Neutrophil (primary cell): ENCODE data around the gene TMX3.
A peak's percentile ranks its signal among the peaks of the same experiment; 100 is the strongest.

Source experiments
- H3K27ac ChIP-seq: fragments of 200-600 bp; sonication (generic); 2 replicates; pipeline ENCODE4 v1.5.1; 2016; ENCODE audit warnings: mild to moderate bottlenecking, moderate library complexity
- H3K27me3 ChIP-seq: fragments of 200-600 bp; sonication (generic); 2 replicates; pipeline ENCODE4 v1.6.0; 2016; ENCODE audit warnings: mild to moderate bottlenecking
- H3K36me3 ChIP-seq: fragments of 200-600 bp; sonication (generic); 2 replicates; pipeline ENCODE4 v1.5.1; 2017
- H3K4me1 ChIP-seq, 2 experiments: fragments of 200-600 bp in 1 of 2; sonication (generic) in 1 of 2; 1 replicate in 1 of 2; 2 replicates in 1 of 2; pipeline versions ENCODE4 v1.5.1 to v1.6.1; 2013 to 2016; ENCODE audit warnings: low read depth in 1 of 2, low read length in 1 of 2, mild to moderate bottlenecking in 1 of 2, moderate library complexity in 1 of 2; ENCODE audit not compliant: control insufficient read depth in 1 of 2, insufficient read depth in 1 of 2
- H3K4me3 ChIP-seq, 2 experiments: fragments of 200-600 bp in 1 of 2; sonication (generic) in 1 of 2; 1 replicate in 1 of 2; 2 replicates in 1 of 2; pipeline ENCODE4 v1.5.1; 2013 to 2016; ENCODE audit warnings: low read depth in 1 of 2, low read length in 1 of 2, mild to moderate bottlenecking in 1 of 2, moderate library complexity in 1 of 2
- H3K9me3 ChIP-seq: fragments of 200-600 bp; sonication (generic); 2 replicates; pipeline ENCODE4 v1.5.1; 2016
- TF ChIP-seq, protein P1 (sequence below): fragments of 200-600 bp; sonication (generic); IDR thresholded peaks from 2 replicates; pipeline ENCODE4 v1.5.1; 2016; ENCODE audit warnings: antibody characterized with exemption

The TMX3 gene

DNA sequence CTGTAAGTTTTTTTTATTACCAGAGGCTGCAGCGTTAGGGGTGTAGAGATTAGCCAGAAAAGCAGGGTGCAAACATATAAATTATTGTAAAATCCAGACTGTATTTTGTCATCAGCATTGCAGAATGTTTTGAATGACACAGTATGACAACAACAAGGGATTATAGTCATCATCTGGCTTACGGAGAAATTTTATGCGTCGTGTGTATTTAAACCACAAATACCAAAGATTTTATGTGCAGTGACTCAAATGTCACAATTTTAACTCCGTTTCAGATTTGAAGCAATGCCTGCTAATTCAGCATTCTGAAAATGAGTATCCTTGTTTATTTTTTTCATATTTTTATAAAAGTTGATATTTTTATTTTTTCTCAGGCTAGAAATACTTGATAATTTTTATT, 19.4 kb upstream of the TMX3 start:
- no peaks in the 10 kb centered on the region for H3K9me3 ChIP-seq
- no peaks in the 10 kb centered on the region for H3K4me1 ChIP-seq
- no peaks in the 10 kb centered on the region for H3K36me3 ChIP-seq
- no peak overlapping the region for H3K27ac ChIP-seq
- TF ChIP-seq, protein P1, sequence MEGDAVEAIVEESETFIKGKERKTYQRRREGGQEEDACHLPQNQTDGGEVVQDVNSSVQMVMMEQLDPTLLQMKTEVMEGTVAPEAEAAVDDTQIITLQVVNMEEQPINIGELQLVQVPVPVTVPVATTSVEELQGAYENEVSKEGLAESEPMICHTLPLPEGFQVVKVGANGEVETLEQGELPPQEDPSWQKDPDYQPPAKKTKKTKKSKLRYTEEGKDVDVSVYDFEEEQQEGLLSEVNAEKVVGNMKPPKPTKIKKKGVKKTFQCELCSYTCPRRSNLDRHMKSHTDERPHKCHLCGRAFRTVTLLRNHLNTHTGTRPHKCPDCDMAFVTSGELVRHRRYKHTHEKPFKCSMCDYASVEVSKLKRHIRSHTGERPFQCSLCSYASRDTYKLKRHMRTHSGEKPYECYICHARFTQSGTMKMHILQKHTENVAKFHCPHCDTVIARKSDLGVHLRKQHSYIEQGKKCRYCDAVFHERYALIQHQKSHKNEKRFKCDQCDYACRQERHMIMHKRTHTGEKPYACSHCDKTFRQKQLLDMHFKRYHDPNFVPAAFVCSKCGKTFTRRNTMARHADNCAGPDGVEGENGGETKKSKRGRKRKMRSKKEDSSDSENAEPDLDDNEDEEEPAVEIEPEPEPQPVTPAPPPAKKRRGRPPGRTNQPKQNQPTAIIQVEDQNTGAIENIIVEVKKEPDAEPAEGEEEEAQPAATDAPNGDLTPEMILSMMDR = no peak
- no peak overlapping the region for H3K4me3 ChIP-seq
- H3K27me3 ChIP-seq = no peaks in the 10 kb centered on the region

DNA sequence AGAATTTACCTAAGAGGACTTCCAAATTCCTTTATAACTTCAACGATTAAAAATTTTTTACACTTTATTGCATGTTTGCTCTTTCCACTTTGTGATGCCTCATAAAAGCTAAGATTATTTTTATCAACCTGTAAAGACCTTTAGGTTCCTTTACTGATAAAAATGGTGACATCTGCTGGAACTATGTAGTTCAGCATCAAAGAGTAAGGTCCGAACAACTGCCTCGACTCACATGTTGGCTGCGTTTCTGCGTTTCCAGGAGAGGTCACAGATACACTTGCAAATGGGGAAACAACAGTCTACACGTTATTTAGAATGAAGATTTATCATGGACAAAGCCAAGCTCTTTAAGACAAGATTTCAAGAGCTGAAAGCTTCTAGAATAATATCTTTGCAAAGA, 18.8 kb upstream of the TMX3 start:
- Histone ChIP-seq H3K4me3 (no peak overlapping the region), H3K27ac (no peak overlapping the region), H3K4me1 (peaks cover 0 to 2% of the 10 kb centered on the region in 2 experiments), H3K27me3 (no peaks in the 10 kb centered on the region), H3K36me3 (no peaks in the 10 kb centered on the region), H3K9me3 (no peaks in the 10 kb centered on the region)
- TF ChIP-seq, protein P1 = no peak

DNA sequence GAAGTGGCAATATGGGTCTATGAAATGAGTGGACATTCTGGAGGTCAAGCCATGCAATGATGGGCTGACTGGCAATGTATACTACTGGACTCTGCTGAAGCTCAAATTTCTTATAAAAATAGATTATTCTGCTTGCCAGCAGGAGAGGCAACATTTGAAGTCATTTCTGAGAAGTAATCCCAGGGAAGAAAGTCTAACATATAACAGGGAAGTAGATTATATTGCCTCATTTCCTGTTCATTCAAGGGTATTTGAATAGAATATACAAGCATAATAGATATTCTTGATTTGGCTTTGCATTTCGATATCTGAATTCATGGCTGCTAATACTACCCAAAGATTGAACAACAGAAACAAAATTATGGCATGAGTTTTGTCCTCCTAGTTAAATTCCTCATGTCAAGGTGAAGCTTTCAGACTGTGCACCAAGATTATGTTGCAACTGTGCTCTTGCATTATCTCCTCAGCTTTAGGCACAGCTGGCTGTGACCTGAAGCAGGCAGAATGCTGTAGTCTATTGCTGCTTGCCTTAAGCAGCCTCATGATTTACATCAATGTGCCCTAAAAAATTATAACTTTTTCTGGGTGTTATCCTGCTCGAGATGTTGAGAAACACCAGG, 13.3 kb upstream of the TMX3 start:
- H3K4me3 ChIP-seq = no peak overlapping the region
- no peaks in the 10 kb centered on the region for H3K9me3 ChIP-seq
- peak overlapping the region; percentile 37 for H3K27ac ChIP-seq
- H3K36me3 ChIP-seq = no peaks in the 10 kb centered on the region
- no peaks in the 10 kb centered on the region for H3K27me3 ChIP-seq
- peaks cover 9 to 22% of the 10 kb centered on the region in 2 experiments for H3K4me1 ChIP-seq
- TF ChIP-seq, protein P1 = no peak

DNA sequence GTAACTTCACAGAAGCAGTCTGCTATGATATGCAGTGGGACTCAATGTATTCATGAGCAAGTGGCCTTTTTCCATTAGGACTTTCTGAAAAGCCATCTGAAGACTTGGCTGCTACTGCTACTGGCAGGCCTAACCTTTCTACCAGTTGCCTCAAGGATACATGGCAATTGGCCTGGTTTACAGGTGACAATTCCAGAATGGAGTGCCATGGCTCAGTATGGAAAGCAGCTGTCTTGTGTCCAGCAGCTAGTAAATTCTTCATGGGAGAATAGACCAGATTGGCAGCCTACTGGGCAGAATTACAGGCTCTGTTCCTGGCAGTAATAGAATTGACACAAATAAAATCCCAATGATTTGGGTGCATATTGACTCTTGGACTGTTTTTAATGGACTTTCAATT, 12.6 kb upstream of the TMX3 start:
- TF ChIP-seq, protein P1 = no peak
- Histone ChIP-seq H3K36me3 (no peaks in the 10 kb centered on the region), H3K27ac (no peak overlapping the region), H3K27me3 (no peaks in the 10 kb centered on the region), H3K4me1 (peaks cover 12 to 29% of the 10 kb centered on the region in 2 experiments), H3K9me3 (no peaks in the 10 kb centered on the region), H3K4me3 (no peak overlapping the region)

DNA sequence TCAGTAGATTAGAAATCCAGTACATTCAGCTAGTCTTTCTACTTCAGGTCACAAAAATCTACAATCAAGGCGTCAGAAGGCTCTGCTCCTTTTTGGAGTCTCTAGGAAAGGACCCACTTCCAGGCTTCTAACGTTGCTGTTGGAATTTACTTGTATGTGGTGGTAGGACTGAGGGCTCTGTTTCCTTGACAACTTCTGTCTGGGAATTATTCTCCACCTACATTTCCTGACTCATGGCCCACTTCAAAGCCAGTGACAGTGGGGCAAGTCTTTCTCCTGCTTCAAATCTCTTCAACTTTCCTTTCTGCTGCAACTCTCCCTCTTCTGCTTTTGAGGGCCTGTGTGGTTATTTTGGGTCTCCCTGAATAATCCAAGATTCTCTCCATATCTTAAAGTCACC, 10.4 kb upstream of the TMX3 start:
- no peak overlapping the region for H3K4me3 ChIP-seq
- TF ChIP-seq, protein P1 = no peak
- no peak overlapping the region for H3K27ac ChIP-seq
- no peaks in the 10 kb centered on the region for H3K27me3 ChIP-seq
- no peaks in the 10 kb centered on the region for H3K9me3 ChIP-seq
- H3K36me3 ChIP-seq = no peaks in the 10 kb centered on the region
- H3K4me1 ChIP-seq = peaks cover 28 to 44% of the 10 kb centered on the region in 2 experiments
